SIG-M5 treated with dmso at 0.1 percent for 504 hours (cell line): ENCODE measurements around the gene DGKB.
A peak's percentile ranks its signal among the peaks of the same experiment; 100 is the strongest.

Experiments used
- DNase-seq: peaks from one replicate; lab custom pipeline; 2025; ENCODE audit not compliant: unreplicated experiment; lab: John Stamatoyannopoulos, UW

The DGKB gene

GRCh38 chr7:14691034-14691433, 211.5 kb downstream of the DGKB start:
- peak; percentile 33 for DNase-seq

GRCh38 chr7:14690486-14690885, 212.1 kb downstream of the DGKB start:
- no peak for DNase-seq

GRCh38 chr7:14690075-14690474, 212.5 kb downstream of the DGKB start:
- DNase-seq: peak; percentile 59

GRCh38 chr7:14688208-14688607, 214.3 kb downstream of the DGKB start:
- DNase-seq: no peak

GRCh38 chr7:14687777-14688176, 214.8 kb downstream of the DGKB start:
- no peak for DNase-seq

GRCh38 chr7:14687241-14687640, 215.3 kb downstream of the DGKB start:
- DNase-seq: no peak

GRCh38 chr7:14685167-14685566, 217.4 kb downstream of the DGKB start:
- DNase-seq: no peak

- no peak for DNase-seq
Measured at GRCh38 chr7:14682910-14683465, 219.6 kb downstream of the DGKB start.

GRCh38 chr7:14676896-14677295, 225.7 kb downstream of the DGKB start:
- DNase-seq: no peak

- DNase-seq: no peak
Measured at GRCh38 chr7:14673202-14673601, 229.3 kb downstream of the DGKB start.

- DNase-seq: no peak
Measured at GRCh38 chr7:14666913-14667312, 235.6 kb downstream of the DGKB start.

- DNase-seq: no peak
Measured at GRCh38 chr7:14666304-14666703, 236.2 kb downstream of the DGKB start.

- no peak for DNase-seq
Measured at GRCh38 chr7:14639801-14640200, 262.8 kb downstream of the DGKB start.

GRCh38 chr7:14639329-14639728, 263.2 kb downstream of the DGKB start:
- no peak for DNase-seq

GRCh38 chr7:14637968-14638367, 264.6 kb downstream of the DGKB start:
- DNase-seq: no peak

- no peak for DNase-seq
Measured at GRCh38 chr7:14635955-14636354, 266.6 kb downstream of the DGKB start.

GRCh38 chr7:14630048-14630447, 272.5 kb downstream of the DGKB start:
- no peak for DNase-seq

GRCh38 chr7:14628516-14628915, 274.0 kb downstream of the DGKB start:
- no peak for DNase-seq

GRCh38 chr7:14626076-14626475, 276.5 kb downstream of the DGKB start:
- DNase-seq: no peak

- DNase-seq: no peak
Measured at GRCh38 chr7:14622559-14622958, 280.0 kb downstream of the DGKB start.

- DNase-seq: no peak
Measured at GRCh38 chr7:14606101-14606500, 296.4 kb downstream of the DGKB start.

- DNase-seq: no peak
Measured at GRCh38 chr7:14604606-14605005, 297.9 kb downstream of the DGKB start.

- no peak for DNase-seq
Measured at GRCh38 chr7:14602851-14603250, 299.7 kb downstream of the DGKB start.
